G401.6 (cell line): Measurements from ENCODE around the gene ADCY3.

Experiments
- FAIRE-seq: peaks from 2 replicates; lab custom pipeline; 2012; peaks lifted over from hg19 to GRCh38; lab: Jason Lieb, UNC

ADCY3 gene

GRCh38 chr2:24830351-24830750 is 89.7 kb downstream of the ADCY3 start:
- no peak for FAIRE-seq

GRCh38 chr2:24828238-24828996 is 91.6 kb downstream of the ADCY3 start:
- no peak for FAIRE-seq

- peak; percentile 90 for FAIRE-seq
Measured at GRCh38 chr2:24827321-24828237, 92.5 kb downstream of the ADCY3 start.

- no peak for FAIRE-seq
Measured at GRCh38 chr2:24826773-24827145, 93.3 kb downstream of the ADCY3 start.

- FAIRE-seq: no peak
Measured at GRCh38 chr2:24825883-24826772, 93.9 kb downstream of the ADCY3 start.

- no peak for FAIRE-seq
Measured at GRCh38 chr2:24824966-24825882, 94.8 kb downstream of the ADCY3 start.

GRCh38 chr2:24824071-24824588 is 95.9 kb downstream of the ADCY3 start:
- FAIRE-seq: no peak

GRCh38 chr2:24822049-24822706 is 97.9 kb downstream of the ADCY3 start:
- FAIRE-seq: no peak

GRCh38 chr2:24821433-24821891 is 98.6 kb downstream of the ADCY3 start:
- no peak for FAIRE-seq

- no peak for FAIRE-seq
Measured at GRCh38 chr2:24820598-24821432, 99.2 kb downstream of the ADCY3 start.

- no peak for FAIRE-seq
Measured at GRCh38 chr2:24820175-24820513, 99.9 kb downstream of the ADCY3 start.

GRCh38 chr2:24819442-24820174 is 100.4 kb downstream of the ADCY3 start:
- FAIRE-seq: no peak

GRCh38 chr2:24818721-24819167 is 101.3 kb downstream of the ADCY3 start:
- no peak for FAIRE-seq

GRCh38 chr2:24816884-24817283 is 103.2 kb downstream of the ADCY3 start:
- FAIRE-seq: no peak

GRCh38 chr2:24816404-24816803 is 103.6 kb downstream of the ADCY3 start:
- no peak for FAIRE-seq

- no peak for FAIRE-seq
Measured at GRCh38 chr2:24815171-24815570, 104.9 kb downstream of the ADCY3 start.

GRCh38 chr2:24814516-24814915 is 105.5 kb downstream of the ADCY3 start:
- no peak for FAIRE-seq

GRCh38 chr2:24813691-24814137 is 106.3 kb downstream of the ADCY3 start:
- FAIRE-seq: no peak
